ENCODE results near the gene FBXL17. TPM values are rescaled to one million over a fixed set of nuclear protein-coding genes. Genes with fewer than 3 reads are reported as not detected.

FBXL17 gene
- total and polyA plus RNA-seq, 9 of the 15 experiments (the other 6 are each of a cell fraction or from before 2014, with no cell fraction given), result 0.32 to 5.4 (median 1.8) TPM

DNA sequence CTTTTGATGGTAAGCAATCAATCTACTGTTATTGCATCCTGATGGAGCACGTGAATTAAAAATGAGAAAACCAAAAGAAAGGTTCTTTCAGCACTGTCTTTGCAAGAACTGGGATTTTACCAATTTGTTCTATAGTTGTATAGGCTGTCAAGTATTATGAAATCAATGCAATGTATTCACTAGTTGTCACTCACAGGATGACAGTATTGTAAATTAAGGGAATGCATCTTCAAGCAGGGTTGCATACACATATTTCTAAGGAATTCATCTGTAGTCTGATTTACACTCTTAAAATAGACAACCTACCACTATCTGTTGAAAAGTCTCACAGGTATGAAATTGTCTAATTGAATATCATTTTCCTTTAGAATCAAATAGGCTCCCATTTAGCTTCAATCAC lies 252.8 kb downstream of the FBXL17 start:
- Histone ChIP-seq H3K4me1 (replicated peaks in 1 of 2; ENCODE audit: control insufficient read depth in 2 of 2, insufficient read depth in 2 of 2, low read length in 2 of 2) (no peaks in the 10 kb centered on the region), H3K27ac (ENCODE audit: extremely low read depth, low read depth, low read length) (no peak overlapping the region), H3K36me3 (ENCODE audit: control insufficient read depth, insufficient read depth, low read length) (no peaks in the 10 kb centered on the region), H3K9me3 (replicated peaks; ENCODE audit: control insufficient read depth, insufficient read depth, low read depth, low read length) (no peaks in the 10 kb centered on the region), H3K9me1 (ENCODE audit: control insufficient read depth, insufficient read depth, low read length) (no peaks in the 10 kb centered on the region), H3K27me3 (ENCODE audit: control insufficient read depth in 2 of 2, insufficient read depth in 2 of 2, low read length in 2 of 2) (no peaks in the 10 kb centered on the region), H3K4me2 (ENCODE audit: insufficient read depth, low read length) (no peak overlapping the region), H2AFZ (ENCODE audit: low read depth, low read length) (no peak overlapping the region), H3K4me3 (no peak overlapping the region), H3K9ac (ENCODE audit: insufficient read depth in 1 of 2, low read depth in 2 of 2, low read length in 2 of 2) (no peak overlapping the region), H3K79me2 (ENCODE audit: control insufficient read depth, insufficient read depth, low read length) (no peaks in the 10 kb centered on the region), H4K20me1 (replicated peaks; ENCODE audit: control insufficient read depth, insufficient read depth, low read length) (no peaks in the 10 kb centered on the region)
- ChIA-PET CTCF (ENCODE audit: low intra/inter-chr PET ratio) (no interaction called here), POLR2A (no interaction called here)
- no peak for TF ChIP-seq CBFA2T3 (IDR thresholded peaks at IDR 0.05)
- no peak for TF ChIP-seq TCF15 (CRISPR knock-in tag; IDR thresholded peaks at IDR 0.05)
- no peak for TF ChIP-seq ZBTB12 (CRISPR knock-in tag; IDR thresholded peaks at IDR 0.05)
- no peak for TF ChIP-seq RBM39 (optimal IDR thresholded peaks at IDR 0.05; ENCODE audit: low read depth, low read length)
- TF ChIP-seq FOXK2 (conservative IDR thresholded peaks at IDR 0.05 in 1 of 2, IDR thresholded peaks at IDR 0.05 in 1 of 2; ENCODE audit: low read depth in 2 of 2), result no peak
- no peak for TF ChIP-seq RUNX1 (IDR thresholded peaks at IDR 0.05; ENCODE audit: low read depth)
- WGBS (ENCODE audit: insufficient coverage, low coverage, missing lambda C conversion rate), result 6% methylated on average over 1 of the region's 1 CpG
- in situ Hi-C loops (cut with MboI) (no loop called here), intact Hi-C loops (cut with micrococcal nuclease) (no loop called here)
- DNase-seq (ENCODE audit: extremely low read depth in 1 of 4, low spot score in 3 of 4) (no peak), ATAC-seq (no peak), FAIRE-seq (no peak)
- BruUV-seq (replicated peaks), result no TSS peak

All from K562 (cell line).